ENCODE measurements around the gene ARSK. TPM values are rescaled to one million over a fixed set of nuclear protein-coding genes. Genes with fewer than 3 reads are reported as not detected.

ARSK gene
- total and polyA plus RNA-seq, 2 experiments from 2014 or later = 23.2 to 40.8 TPM

GRCh38 chr5:95572016-95572415 is 17.1 kb downstream of the ARSK start:
- no peaks in the 10 kb centered on the region for H3K27me3 ChIP-seq (ENCODE audit: insufficient read depth)
- Mint-ChIP-seq H3K4me1 (no peaks in the 10 kb centered on the region), H3K9me3 (no peaks in the 10 kb centered on the region), H3K36me3 (ENCODE audit: low read depth) (peaks cover 4% of the 10 kb centered on the region; the same call in 1 of the 3 replicates), H3K27me3 (ENCODE audit: insufficient read depth, low read depth, poor library complexity) (no peaks in the 10 kb centered on the region), H3K4me3 (no peak overlapping the region), H3K27ac (no peak overlapping the region)
- H3K4me1 ChIP-seq (ENCODE audit: insufficient read depth) = no peaks in the 10 kb centered on the region
- ATAC-seq (no peak), DNase-seq (ENCODE audit: low spot score) (no peak)
- H3K27ac ChIP-seq (ENCODE audit: low read depth) = no peak overlapping the region
- H3K79me2 ChIP-seq (replicated peaks; ENCODE audit: insufficient read depth) = no peaks in the 10 kb centered on the region
- no peak overlapping the region for H3K4me2 ChIP-seq
- H4K20me1 ChIP-seq (replicated peaks; ENCODE audit: insufficient read depth) = no peaks in the 10 kb centered on the region
- no peak overlapping the region for H3K4me3 ChIP-seq
- H2AFZ ChIP-seq = no peak overlapping the region
- H3K36me3 ChIP-seq (ENCODE audit: insufficient read depth) = no peaks in the 10 kb centered on the region
- no peaks in the 10 kb centered on the region for H3K9me2 ChIP-seq (ENCODE audit: insufficient read depth)
- TF ChIP-seq JUNB (IDR thresholded peaks at IDR 0.05; ENCODE audit: unreplicated experiment) = no peak
- no peak for TF ChIP-seq ZNF114 (CRISPR knock-in tag; IDR thresholded peaks at IDR 0.05)
- TF ChIP-seq POLR2AphosphoS5 (IDR thresholded peaks at IDR 0.05; ENCODE audit: low read depth) = no peak
- no peak for TF ChIP-seq ZNF462 (CRISPR knock-in tag; IDR thresholded peaks at IDR 0.05)
- H3F3A ChIP-seq (replicated peaks; ENCODE audit: low read depth) = no peaks in the 10 kb centered on the region

- ATAC-seq = no peak
- H4K20me1 ChIP-seq (replicated peaks; ENCODE audit: insufficient read depth) = no peaks in the 10 kb centered on the region
- H3K9me3 Mint-ChIP-seq = no peaks in the 10 kb centered on the region
- no peak for TF ChIP-seq EZH2phosphoT487 (IDR thresholded peaks at IDR 0.05; ENCODE audit: unreplicated experiment)
- TF ChIP-seq ZNF331 (CRISPR knock-in tag; IDR thresholded peaks at IDR 0.05; ENCODE audit: low read depth) = no peak
- TF ChIP-seq ZNF462 (CRISPR knock-in tag; IDR thresholded peaks at IDR 0.05) = no peak
These were observed 26.7 kb downstream of the ARSK start for GRCh38 chr5:95581576-95581975.

More at GRCh38 chr5:95581576-95581975, 26.7 kb downstream of the ARSK start:
- Histone ChIP-seq H3K4me1 (ENCODE audit: insufficient read depth) (no peaks in the 10 kb centered on the region), H3K36me3 (ENCODE audit: insufficient read depth) (no peaks in the 10 kb centered on the region), H3K9me2 (ENCODE audit: insufficient read depth) (no peaks in the 10 kb centered on the region), H3K27me3 (ENCODE audit: insufficient read depth) (no peaks in the 10 kb centered on the region), H3K4me2 (no peak overlapping the region), H3K4me3 (no peak overlapping the region), H2AFZ (no peak overlapping the region), H3F3A (replicated peaks; ENCODE audit: low read depth) (no peaks in the 10 kb centered on the region), H3K27ac (ENCODE audit: low read depth) (no peak overlapping the region), H3K79me2 (replicated peaks; ENCODE audit: insufficient read depth) (no peaks in the 10 kb centered on the region)
- Mint-ChIP-seq H3K4me1 (no peaks in the 10 kb centered on the region), H3K36me3 (ENCODE audit: low read depth) (no peaks in the 10 kb centered on the region; the same call in 2 of the 3 replicates), H3K27me3 (ENCODE audit: insufficient read depth, low read depth, poor library complexity) (no peaks in the 10 kb centered on the region), H3K4me3 (no peak overlapping the region), H3K27ac (no peak overlapping the region)
- no peak for DNase-seq (ENCODE audit: low spot score)

Data from GM23338 (cell line).